GM13976 (cell line): ENCODE measurements around the gene GHITM.

Experiments
- DNase-seq: peaks from one replicate; pipeline ENCODE4 v3.0.0; 2012; ENCODE audit warnings: low spot score
- CTCF ChIP-seq: IDR thresholded peaks from 2 replicates; pipeline ENCODE4 v1.5.1; 2012; ENCODE audit warnings: borderline replicate concordance, mild to moderate bottlenecking; ENCODE audit not compliant: insufficient read depth; ENCODE audit errors: extremely low read depth, missing control alignments, control extremely low read depth
- in situ Hi-C: fragments of 300-500 bp; cut with MboI; formaldehyde crosslinking; loops from one replicate; pipeline ENCODE4 v1.12.0; 2022; ENCODE audit warnings: low sequenced_read_pairs, mixed read lengths, inconsistent platforms; ENCODE audit not compliant: unreplicated experiment

GHITM gene

GRCh38 chr10:84149854-84150253 lies 10.5 kb downstream of the GHITM start:
- DNase-seq = no peak
- in situ Hi-C loops = loop anchor here (10.0 kb wide), 1 partner anchor 55 kb away; no protein-coding TSS in a partner anchor
- no peak for TF ChIP-seq CTCF

- no peak for TF ChIP-seq CTCF
- in situ Hi-C loops = no loop called here
- DNase-seq = no peak
Observed at GRCh38 chr10:84152769-84153168, 13.5 kb downstream of the GHITM start.

GRCh38 chr10:84155521-84155920 lies 16.2 kb downstream of the GHITM start:
- no peak for DNase-seq
- TF ChIP-seq CTCF = no peak
- in situ Hi-C loops = no loop called here

- no peak for DNase-seq
- in situ Hi-C loops = no loop called here
- no peak for TF ChIP-seq CTCF
Observed at GRCh38 chr10:84156009-84156408, 16.7 kb downstream of the GHITM start.

GRCh38 chr10:84156768-84157167 lies 17.5 kb downstream of the GHITM start:
- TF ChIP-seq CTCF = no peak
- in situ Hi-C loops = no loop called here
- no peak for DNase-seq

- TF ChIP-seq CTCF = no peak
- peak; percentile 15 for DNase-seq
- in situ Hi-C loops = no loop called here
Observed at GRCh38 chr10:84158061-84158460, 18.8 kb downstream of the GHITM start.

- no peak for DNase-seq
- no peak for TF ChIP-seq CTCF
- in situ Hi-C loops = no loop called here
Observed at GRCh38 chr10:84158550-84158949, 19.2 kb downstream of the GHITM start.
